Astrocyte of the cerebellum (primary cell): Measurements from ENCODE around the gene CROT.

Experiments used
- DNase-seq: peaks from one replicate; pipeline ENCODE4 v3.0.0-alpha.2; 2011; ENCODE audit warnings: low read depth
- H3K4me3 ChIP-seq: 2 replicates; pipeline ENCODE4 v1.5.1; 2011; ENCODE audit warnings: mild to moderate bottlenecking, low read depth, low read length, moderate library complexity
- in situ Hi-C: cut with HindIII; loops from 2 replicates; pipeline ENCODE4 v1.10.0; 2017; ENCODE audit warnings: low sequenced_read_pairs
- TF ChIP-seq, protein P1 (sequence below): IDR thresholded peaks from 2 replicates; pipeline ENCODE4 v1.5.1; 2012; ENCODE audit warnings: low read length, low read depth, moderate library complexity, mild to moderate bottlenecking; ENCODE audit errors: missing control alignments

CROT gene

DNA sequence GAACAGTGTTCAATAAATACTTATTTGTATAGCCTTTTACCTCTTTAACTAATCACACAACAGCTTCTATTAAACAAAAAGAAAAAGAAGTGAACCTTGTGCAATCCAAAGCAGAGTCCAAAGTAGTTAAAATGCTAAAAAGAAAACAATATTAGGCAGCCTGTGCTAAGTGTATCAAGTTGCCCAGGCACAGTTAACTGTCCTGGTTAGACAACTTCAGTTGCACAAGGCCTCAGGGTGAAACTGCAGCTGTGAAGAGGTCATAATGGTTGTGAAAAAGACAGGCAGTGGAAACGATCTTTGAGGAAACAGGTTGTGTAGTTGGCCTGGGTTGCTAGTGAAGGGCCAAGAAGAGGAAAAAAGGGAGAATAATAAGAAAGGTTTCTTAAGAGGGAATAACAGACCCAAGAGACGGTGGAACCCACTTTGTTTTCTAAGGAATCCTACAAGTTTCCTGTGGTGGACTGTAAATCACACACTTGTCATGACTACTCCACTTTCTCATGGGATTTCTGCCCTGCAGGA lies 6.0 kb upstream of the CROT start:
- TF ChIP-seq, protein P1, sequence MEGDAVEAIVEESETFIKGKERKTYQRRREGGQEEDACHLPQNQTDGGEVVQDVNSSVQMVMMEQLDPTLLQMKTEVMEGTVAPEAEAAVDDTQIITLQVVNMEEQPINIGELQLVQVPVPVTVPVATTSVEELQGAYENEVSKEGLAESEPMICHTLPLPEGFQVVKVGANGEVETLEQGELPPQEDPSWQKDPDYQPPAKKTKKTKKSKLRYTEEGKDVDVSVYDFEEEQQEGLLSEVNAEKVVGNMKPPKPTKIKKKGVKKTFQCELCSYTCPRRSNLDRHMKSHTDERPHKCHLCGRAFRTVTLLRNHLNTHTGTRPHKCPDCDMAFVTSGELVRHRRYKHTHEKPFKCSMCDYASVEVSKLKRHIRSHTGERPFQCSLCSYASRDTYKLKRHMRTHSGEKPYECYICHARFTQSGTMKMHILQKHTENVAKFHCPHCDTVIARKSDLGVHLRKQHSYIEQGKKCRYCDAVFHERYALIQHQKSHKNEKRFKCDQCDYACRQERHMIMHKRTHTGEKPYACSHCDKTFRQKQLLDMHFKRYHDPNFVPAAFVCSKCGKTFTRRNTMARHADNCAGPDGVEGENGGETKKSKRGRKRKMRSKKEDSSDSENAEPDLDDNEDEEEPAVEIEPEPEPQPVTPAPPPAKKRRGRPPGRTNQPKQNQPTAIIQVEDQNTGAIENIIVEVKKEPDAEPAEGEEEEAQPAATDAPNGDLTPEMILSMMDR = no peak
- no peak for DNase-seq
- no peak overlapping the region for H3K4me3 ChIP-seq
- in situ Hi-C loops = no loop called here

DNA sequence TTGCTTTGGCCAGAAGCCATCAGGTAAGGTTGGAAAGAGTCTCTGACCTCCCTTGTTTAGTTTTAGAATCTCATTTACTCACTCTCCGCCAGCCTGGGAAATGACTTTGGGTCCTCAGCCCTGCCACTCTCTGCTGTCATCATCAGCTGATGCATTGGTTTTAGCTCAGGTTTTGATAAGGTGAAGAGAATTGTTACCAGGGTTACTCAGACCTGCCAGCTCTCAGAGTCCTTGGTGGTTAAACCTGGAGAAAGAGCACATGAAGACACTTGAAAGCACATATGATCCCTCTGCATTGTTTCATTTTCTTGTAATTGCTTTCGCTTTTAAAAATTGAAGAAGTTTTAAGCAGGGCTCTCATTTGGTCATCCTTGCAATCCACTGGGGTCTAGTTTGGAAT lies 4.0 kb upstream of the CROT start:
- DNase-seq = no peak
- in situ Hi-C loops = no loop called here
- TF ChIP-seq, protein P1 = no peak
- H3K4me3 ChIP-seq = no peak overlapping the region

GRCh38 chr7:87342231-87342630 lies 3.2 kb upstream of the CROT start:
- in situ Hi-C loops = no loop called here
- H3K4me3 ChIP-seq = no peak overlapping the region
- no peak for DNase-seq
- TF ChIP-seq, protein P1 = no peak

- TF ChIP-seq, protein P1 = no peak
- in situ Hi-C loops = no loop called here
- H3K4me3 ChIP-seq = peak overlapping the region; percentile 66
- DNase-seq = no peak
These were observed 1.0 kb upstream of the CROT start for GRCh38 chr7:87344446-87344845.

GRCh38 chr7:87345962-87346371 lies 503 bp downstream of the CROT start:
- peak overlapping the region; percentile 66 for H3K4me3 ChIP-seq
- TF ChIP-seq, protein P1 = no peak
- in situ Hi-C loops = no loop called here
- no peak for DNase-seq

GRCh38 chr7:87347207-87347606 lies 1.7 kb downstream of the CROT start:
- no peak for DNase-seq
- H3K4me3 ChIP-seq = no peak overlapping the region
- TF ChIP-seq, protein P1 = no peak
- in situ Hi-C loops = no loop called here

DNA sequence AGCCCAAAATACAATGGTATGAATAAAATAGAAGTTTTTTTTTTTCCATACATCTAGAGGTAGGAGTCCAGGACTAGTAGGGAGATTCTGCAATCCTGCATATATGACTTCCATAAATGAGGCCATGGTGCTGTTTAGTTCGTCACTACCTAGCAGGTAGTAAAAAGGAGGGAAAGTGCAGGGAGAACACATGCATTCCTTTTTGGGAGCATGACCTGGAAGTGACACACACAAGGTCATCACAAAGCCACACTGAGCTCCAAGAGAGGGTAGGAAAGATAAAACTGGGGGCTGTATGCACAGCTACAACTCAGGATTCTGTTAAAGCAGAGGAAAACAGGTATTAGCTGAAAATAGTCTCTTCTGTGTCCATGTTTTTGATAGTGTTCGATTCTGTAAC lies 2.2 kb downstream of the CROT start:
- in situ Hi-C loops = no loop called here
- no peak overlapping the region for H3K4me3 ChIP-seq
- DNase-seq = no peak
- TF ChIP-seq, protein P1 = no peak
